GM19240 (cell line): ENCODE data around the gene LRRC46.

ENCODE experiments used
- DNase-seq: peaks from one replicate; pipeline ENCODE4 v3.0.0; 2011; ENCODE audit warnings: low spot score; ENCODE audit not compliant: insufficient read length

LRRC46 gene

GRCh38 chr17:47850692-47851573 lies 19.5 kb downstream of the LRRC46 start, which contains the start of gene SP6:
Gene SP6 (minus strand): TSS chr17:47851163. CDS start chr17:47848429, 2,734 bp downstream.
- DNase-seq = no peak

- DNase-seq = no peak
Measured at GRCh38 chr17:47851764-47852112, 20.3 kb downstream of the LRRC46 start.

GRCh38 chr17:47852113-47852949 lies 20.9 kb downstream of the LRRC46 start:
- no peak for DNase-seq

- no peak for DNase-seq
Measured at GRCh38 chr17:47853616-47854015, 22.1 kb downstream of the LRRC46 start.

GRCh38 chr17:47855737-47856136 lies 24.3 kb downstream of the LRRC46 start:
- no peak for DNase-seq

GRCh38 chr17:47856830-47857229 lies 25.4 kb downstream of the LRRC46 start:
- no peak for DNase-seq

- no peak for DNase-seq
Measured at GRCh38 chr17:47857551-47858455, 26.3 kb downstream of the LRRC46 start.

GRCh38 chr17:47860386-47860785 lies 28.9 kb downstream of the LRRC46 start:
- DNase-seq = no peak

- no peak for DNase-seq
Measured at GRCh38 chr17:47862621-47863440, 31.4 kb downstream of the LRRC46 start.

- no peak for DNase-seq
Measured at GRCh38 chr17:47864791-47865216, 33.3 kb downstream of the LRRC46 start.

- no peak for DNase-seq
Measured at GRCh38 chr17:47866941-47867340, 35.5 kb downstream of the LRRC46 start.

GRCh38 chr17:47867813-47868533 lies 36.5 kb downstream of the LRRC46 start:
- no peak for DNase-seq

GRCh38 chr17:47869114-47869513 lies 37.6 kb downstream of the LRRC46 start:
- no peak for DNase-seq

- no peak for DNase-seq
Measured at GRCh38 chr17:47870056-47870455, 38.6 kb downstream of the LRRC46 start.

- no peak for DNase-seq
Measured at GRCh38 chr17:47871048-47871447, 39.6 kb downstream of the LRRC46 start.

- no peak for DNase-seq
Measured at GRCh38 chr17:47872019-47872650, 40.7 kb downstream of the LRRC46 start.

GRCh38 chr17:47872651-47873161 lies 41.2 kb downstream of the LRRC46 start:
- no peak for DNase-seq

GRCh38 chr17:47873200-47874090 lies 42.0 kb downstream of the LRRC46 start:
- no peak for DNase-seq
